Chondrocyte (in vitro differentiated cells): Measurements from ENCODE around the gene HSPA12A. TPM values are rescaled to one million over a fixed set of nuclear protein-coding genes. Genes with fewer than 3 reads are reported as not detected.
A peak's percentile ranks its signal among the peaks of the same experiment; 100 is the strongest.

Experiments
- DNase-seq: peaks from one replicate; pipeline ENCODE4 v3.0.0; 2021; ENCODE audit warnings: mixed read lengths, low spot score
- H3K27ac Mint-ChIP-seq: one replicate; pipeline ENCODE4 v1.8.0; 2021; ENCODE audit warnings: mild to moderate bottlenecking, moderate library complexity, mixed read lengths; ENCODE audit not compliant: unreplicated experiment
- H3K27me3 Mint-ChIP-seq: 2 replicates; pipeline ENCODE4 v1.8.0; 2021; ENCODE audit warnings: low read depth, mixed read lengths
- H3K36me3 Mint-ChIP-seq: 2 replicates; pipeline ENCODE4 v1.8.0; 2021; ENCODE audit warnings: low read depth, mixed read lengths
- H3K4me1 Mint-ChIP-seq: 2 replicates; pipeline ENCODE4 v1.8.0; 2021; ENCODE audit warnings: low read depth, mild to moderate bottlenecking, mixed read lengths
- H3K4me3 Mint-ChIP-seq: one replicate; pipeline ENCODE4 v1.8.0; 2021; ENCODE audit warnings: mild to moderate bottlenecking, moderate library complexity, mixed read lengths; ENCODE audit not compliant: unreplicated experiment
- H3K9me3 Mint-ChIP-seq: 2 replicates; pipeline ENCODE4 v1.8.0; 2021; ENCODE audit warnings: low read depth, mixed read lengths
- CTCF ChIP-seq: fragments of 200-600 bp; sonication (generic); IDR thresholded peaks from 2 replicates; pipeline ENCODE4 v1.5.0; 2021; ENCODE audit warnings: antibody characterized with exemption, mild to moderate bottlenecking, moderate library complexity
- total RNA-seq: library from RNA; stranded (reverse); gene quantifications from 3 replicates; pipeline ENCODE4 v1.2.1, GENCODE V29; 2021

Gene HSPA12A
- total RNA-seq, 1 donor from 2014 or later, result 6.9 TPM

GRCh38 chr10:116732573-116732972 lies 9.8 kb downstream of the HSPA12A start:
- Mint-ChIP-seq H3K4me3 (no peak overlapping the region), H3K36me3 (no peaks in the 10 kb centered on the region), H3K9me3 (no peaks in the 10 kb centered on the region), H3K27me3 (no peaks in the 10 kb centered on the region), H3K27ac (peak overlapping the region; percentile 71), H3K4me1 (peaks cover 15% of the 10 kb centered on the region)
- TF ChIP-seq CTCF, result no peak
- DNase-seq, result peak; percentile 38

- no peaks in the 10 kb centered on the region for H3K27me3 Mint-ChIP-seq
- no peak overlapping the region for H3K4me3 Mint-ChIP-seq
- TF ChIP-seq CTCF, result no peak
- DNase-seq, result no peak
- no peaks in the 10 kb centered on the region for H3K9me3 Mint-ChIP-seq
- H3K36me3 Mint-ChIP-seq, result no peaks in the 10 kb centered on the region
- peaks cover 15% of the 10 kb centered on the region for H3K4me1 Mint-ChIP-seq
- no peak overlapping the region for H3K27ac Mint-ChIP-seq
Observed at GRCh38 chr10:116730464-116731260, 11.7 kb downstream of the HSPA12A start.

GRCh38 chr10:116729243-116729642 lies 13.1 kb downstream of the HSPA12A start:
- DNase-seq, result no peak
- Mint-ChIP-seq H3K27me3 (no peaks in the 10 kb centered on the region), H3K4me1 (peaks cover 13% of the 10 kb centered on the region), H3K4me3 (no peak overlapping the region), H3K36me3 (no peaks in the 10 kb centered on the region), H3K9me3 (no peaks in the 10 kb centered on the region), H3K27ac (no peak overlapping the region)
- TF ChIP-seq CTCF, result no peak

- peak; percentile 44 for DNase-seq
- peaks cover 13% of the 10 kb centered on the region for H3K4me1 Mint-ChIP-seq
- no peak overlapping the region for H3K27ac Mint-ChIP-seq
Observed at GRCh38 chr10:116728526-116729096, 13.8 kb downstream of the HSPA12A start.

More at GRCh38 chr10:116728526-116729096, 13.8 kb downstream of the HSPA12A start:
- no peaks in the 10 kb centered on the region for H3K36me3 Mint-ChIP-seq
- no peaks in the 10 kb centered on the region for H3K27me3 Mint-ChIP-seq
- no peak overlapping the region for H3K4me3 Mint-ChIP-seq
- TF ChIP-seq CTCF, result no peak
- no peaks in the 10 kb centered on the region for H3K9me3 Mint-ChIP-seq
